CD4-positive, alpha-beta T cell (primary cell): ENCODE measurements around the gene ZFAND6. TPM values are rescaled to one million over a fixed set of nuclear protein-coding genes. Genes with fewer than 3 reads are reported as not detected.

ENCODE experiments used
- ATAC-seq: fragments of 200-7000 bp; cut with Tn5 transposase; one replicate; pipeline ENCODE4 v1.10.0; 2022; ENCODE audit warnings: mild to moderate bottlenecking; ENCODE audit not compliant: poor library complexity
- CTCF ChIA-PET: fragments of 350-600 bp; sonication (Branson Sonifier 250); formaldehyde crosslinking; loops from one replicate; lab custom pipeline; 2021; ENCODE audit warnings: antibody characterized with exemption, inconsistent platforms; lab: Charles Lee
- POLR2A ChIA-PET: fragments of 350-600 bp; sonication (Branson Sonifier 250); formaldehyde crosslinking; loops from one replicate; lab custom pipeline; 2021; ENCODE audit warnings: antibody characterized with exemption, inconsistent platforms; lab: Charles Lee
- DNase-seq, 14 experiments: peaks; one replicate each; pipeline ENCODE4 v3.0.0-alpha.2; 2013 to 2020; ENCODE audit warnings: mixed read lengths in 2 of 14
- H3K27ac ChIP-seq, 2 donors: one replicate each; pipeline versions ENCODE4 v1.5.1 to v1.7.0; 2013; ENCODE audit warnings: low read length in 2 of 2, low read depth in 1 of 2, mild to moderate bottlenecking in 1 of 2
- H3K27me3 ChIP-seq, 2 experiments: 1 replicate in 1 of 2; 2 replicates in 1 of 2; pipeline versions ENCODE4 v1.6.1 to v1.7.0; 2013; ENCODE audit warnings: low read length in 2 of 2, control low read depth in 1 of 2, mild to moderate bottlenecking in 1 of 2, moderate library complexity in 1 of 2; ENCODE audit not compliant: insufficient read depth in 2 of 2, control insufficient read depth in 1 of 2
- H3K36me3 ChIP-seq: one replicate; pipeline ENCODE4 v1.6.1; 2013; ENCODE audit warnings: low read length, control low read depth; ENCODE audit not compliant: insufficient read depth
- H3K4me1 ChIP-seq: one replicate; pipeline ENCODE4 v1.6.1; 2013; ENCODE audit warnings: low read length, control low read depth; ENCODE audit not compliant: insufficient read depth
- H3K4me3 ChIP-seq: one replicate; pipeline ENCODE4 v1.5.1; 2013; ENCODE audit warnings: mild to moderate bottlenecking, low read length, moderate library complexity
- H3K9me3 ChIP-seq, 2 experiments: 1 replicate in 1 of 2; 2 replicates in 1 of 2; pipeline versions ENCODE4 v1.6.1 to v1.7.0; 2013; ENCODE audit warnings: low read length in 2 of 2, mild to moderate bottlenecking in 2 of 2, control low read depth in 1 of 2, moderate library complexity in 1 of 2; ENCODE audit not compliant: control insufficient read depth in 1 of 2, insufficient read depth in 1 of 2
- H3K27ac Mint-ChIP-seq: one replicate; pipeline ENCODE4 v1.8.0; 2020; ENCODE audit warnings: mixed read lengths
- H3K27me3 Mint-ChIP-seq: one replicate; pipeline ENCODE4 v1.8.0; 2021; ENCODE audit warnings: mixed read lengths
- H3K36me3 Mint-ChIP-seq: one replicate; pipeline ENCODE4 v1.8.0; 2021; ENCODE audit warnings: low read depth, mixed read lengths
- H3K4me1 Mint-ChIP-seq: one replicate; pipeline ENCODE4 v1.8.0; 2021; ENCODE audit warnings: low read depth, mixed read lengths
- H3K4me3 Mint-ChIP-seq: one replicate; pipeline ENCODE4 v1.8.0; 2020; ENCODE audit warnings: mild to moderate bottlenecking, mixed read lengths
- H3K9me3 Mint-ChIP-seq: one replicate; pipeline ENCODE4 v1.8.0; 2020; ENCODE audit warnings: mixed read lengths
- intact Hi-C, 2 experiments: fragments of 100-400 bp; cut with DNase I in 1 of 2; cut with micrococcal nuclease in 1 of 2; formaldehyde crosslinking; loops; one replicate each; pipeline versions ENCODE4 v1.15.1 to v1.9.0; 2023 to 2025; cut with DNase I, micrococcal nuclease
- total RNA-seq, 174 experiments: library from RNA in 2 of 174; stranded (reverse) in 2 of 174; gene quantifications; one replicate each; pipeline ENCODE4 v1.2.3 and lab custom pipeline; 2021 to 2026
- TF ChIP-seq, protein P1 (sequence below): fragments of 200-600 bp; IDR thresholded peaks from one replicate; pipeline ENCODE4 v1.8.0; 2022; ENCODE audit warnings: antibody characterized with exemption, mild to moderate bottlenecking

Gene ZFAND6
- total RNA-seq, 2 experiments from 2014 or later: 65.5 to 69.2 TPM

DNA sequence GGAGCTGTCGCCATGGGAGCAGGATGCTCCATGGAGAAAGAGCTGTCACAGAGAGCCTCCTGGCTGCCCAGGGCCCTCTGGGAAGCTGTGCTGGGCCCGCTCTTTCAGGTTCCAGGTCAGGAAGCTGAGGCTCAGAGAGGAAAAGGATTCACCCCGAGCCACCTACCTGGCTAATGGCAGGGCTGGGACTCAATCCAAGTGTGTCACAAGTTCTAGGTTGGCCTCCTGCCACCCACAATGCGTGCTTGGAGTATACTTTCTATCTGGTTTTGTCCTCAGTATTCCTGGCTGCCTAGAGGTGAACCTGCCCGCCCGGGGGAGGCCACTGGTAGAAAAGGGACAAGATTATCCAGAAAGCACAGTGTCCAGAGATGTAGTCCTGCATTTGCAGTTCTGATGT lies 117.0 kb downstream of the ZFAND6 start:
- Mint-ChIP-seq H3K36me3 (peaks cover 16% of the 10 kb centered on the region), H3K27ac (no peak overlapping the region), H3K4me3 (no peak overlapping the region), H3K4me1 (no peaks in the 10 kb centered on the region), H3K27me3 (no peaks in the 10 kb centered on the region), H3K9me3 (no peaks in the 10 kb centered on the region)
- ChIA-PET POLR2A (no interaction called here), CTCF (no interaction called here)
- no peaks in the 10 kb centered on the region for H3K9me3 ChIP-seq
- ATAC-seq (no peak), DNase-seq (no peak)
- peaks cover 7% of the 10 kb centered on the region for H3K36me3 ChIP-seq
- TF ChIP-seq, protein P1, sequence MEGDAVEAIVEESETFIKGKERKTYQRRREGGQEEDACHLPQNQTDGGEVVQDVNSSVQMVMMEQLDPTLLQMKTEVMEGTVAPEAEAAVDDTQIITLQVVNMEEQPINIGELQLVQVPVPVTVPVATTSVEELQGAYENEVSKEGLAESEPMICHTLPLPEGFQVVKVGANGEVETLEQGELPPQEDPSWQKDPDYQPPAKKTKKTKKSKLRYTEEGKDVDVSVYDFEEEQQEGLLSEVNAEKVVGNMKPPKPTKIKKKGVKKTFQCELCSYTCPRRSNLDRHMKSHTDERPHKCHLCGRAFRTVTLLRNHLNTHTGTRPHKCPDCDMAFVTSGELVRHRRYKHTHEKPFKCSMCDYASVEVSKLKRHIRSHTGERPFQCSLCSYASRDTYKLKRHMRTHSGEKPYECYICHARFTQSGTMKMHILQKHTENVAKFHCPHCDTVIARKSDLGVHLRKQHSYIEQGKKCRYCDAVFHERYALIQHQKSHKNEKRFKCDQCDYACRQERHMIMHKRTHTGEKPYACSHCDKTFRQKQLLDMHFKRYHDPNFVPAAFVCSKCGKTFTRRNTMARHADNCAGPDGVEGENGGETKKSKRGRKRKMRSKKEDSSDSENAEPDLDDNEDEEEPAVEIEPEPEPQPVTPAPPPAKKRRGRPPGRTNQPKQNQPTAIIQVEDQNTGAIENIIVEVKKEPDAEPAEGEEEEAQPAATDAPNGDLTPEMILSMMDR: no peak
- no peaks in the 10 kb centered on the region for H3K4me1 ChIP-seq
- no peak overlapping the region for H3K4me3 ChIP-seq
- H3K27ac ChIP-seq: no peak overlapping the region
- no peaks in the 10 kb centered on the region for H3K27me3 ChIP-seq
- intact Hi-C loops: no loop called here

GRCh38 chr15:80177156-80177555 lies 117.7 kb downstream of the ZFAND6 start:
- peaks cover 10% of the 10 kb centered on the region for H3K36me3 ChIP-seq
- no peaks in the 10 kb centered on the region for H3K4me1 ChIP-seq
- H3K27me3 ChIP-seq: no peaks in the 10 kb centered on the region
- intact Hi-C loops: no loop called here
- H3K4me3 ChIP-seq: no peak overlapping the region
- ATAC-seq: no peak
- ChIA-PET CTCF (no interaction called here), POLR2A (no interaction called here)
- H3K27ac Mint-ChIP-seq: no peak overlapping the region
- no peaks in the 10 kb centered on the region for H3K9me3 Mint-ChIP-seq
- no peak overlapping the region for H3K27ac ChIP-seq
- no peak overlapping the region for H3K4me3 Mint-ChIP-seq
- no peaks in the 10 kb centered on the region for H3K4me1 Mint-ChIP-seq
- TF ChIP-seq, protein P1: no peak
- H3K36me3 Mint-ChIP-seq: peaks cover 22% of the 10 kb centered on the region
- DNase-seq: no peak
- H3K9me3 ChIP-seq: no peaks in the 10 kb centered on the region
- H3K27me3 Mint-ChIP-seq: no peaks in the 10 kb centered on the region

DNA sequence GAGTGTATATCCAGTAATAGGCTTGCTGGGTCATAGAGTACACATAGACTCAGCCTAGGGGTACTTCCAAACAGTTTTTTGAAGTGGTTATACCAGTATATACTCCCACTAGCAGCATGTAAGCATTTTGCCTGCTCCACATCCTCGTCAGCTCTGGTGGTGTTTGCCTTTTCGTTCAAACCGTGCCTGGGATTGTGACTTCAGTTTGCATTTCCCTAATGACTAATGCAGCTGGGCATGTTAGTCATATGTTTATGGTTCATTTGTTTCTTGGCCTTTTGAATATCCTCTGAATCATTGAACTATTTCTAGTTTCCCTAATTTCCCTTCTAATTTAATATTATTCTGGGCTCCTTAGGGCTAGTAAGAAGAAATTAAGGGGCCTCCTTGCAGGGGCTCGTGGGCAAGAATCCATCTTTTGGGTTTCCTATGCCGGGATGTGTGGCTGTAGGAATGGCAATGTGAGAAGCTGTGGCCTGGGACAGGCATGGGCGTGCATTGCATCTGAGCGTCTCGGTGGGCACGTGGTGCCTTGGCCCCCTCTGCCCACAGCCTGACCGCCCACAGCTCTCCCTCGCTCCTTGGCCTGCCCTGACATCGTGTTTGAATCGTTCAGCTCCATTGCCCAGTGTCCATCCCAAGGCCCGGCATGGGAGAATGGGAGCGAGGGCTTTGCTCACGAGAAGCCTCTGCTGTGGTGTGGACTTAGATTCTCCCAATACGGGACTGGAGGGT lies 119.7 kb downstream of the ZFAND6 start:
- Mint-ChIP-seq H3K9me3 (no peaks in the 10 kb centered on the region), H3K4me1 (no peaks in the 10 kb centered on the region), H3K36me3 (peaks cover 42% of the 10 kb centered on the region), H3K4me3 (no peak overlapping the region), H3K27ac (no peak overlapping the region), H3K27me3 (no peaks in the 10 kb centered on the region)
- CTCF ChIA-PET: no interaction called here
- Histone ChIP-seq H3K36me3 (peaks cover 19% of the 10 kb centered on the region), H3K9me3 (no peaks in the 10 kb centered on the region), H3K4me3 (no peak overlapping the region), H3K27me3 (no peaks in the 10 kb centered on the region), H3K27ac (no peak overlapping the region), H3K4me1 (no peaks in the 10 kb centered on the region)
- intact Hi-C loops: no loop called here
- ATAC-seq (no peak), DNase-seq (no peak)
- TF ChIP-seq, protein P1: no peak
- POLR2A ChIA-PET: no interaction called here
